Osteoblast (primary cell): ENCODE measurements around the gene GNAZ. TPM values are rescaled to one million over a fixed set of nuclear protein-coding genes. Genes with fewer than 3 reads are reported as not detected.

Experiments
- DNase-seq: peaks from one replicate; pipeline ENCODE4 v3.0.0; 2011; ENCODE audit warnings: low spot score, mixed read lengths; ENCODE audit not compliant: insufficient read length; ENCODE audit errors: missing footprints
- H2AFZ ChIP-seq: 2 replicates; pipeline ENCODE4 v1.6.0; 2011; ENCODE audit warnings: mild to moderate bottlenecking, low read length
- H3K27ac ChIP-seq: 2 replicates; pipeline ENCODE4 v1.5.1; 2011; ENCODE audit warnings: mild to moderate bottlenecking, low read depth, low read length, moderate library complexity
- H3K27me3 ChIP-seq: 2 replicates; pipeline ENCODE4 v1.6.0; 2012; ENCODE audit warnings: mild to moderate bottlenecking, control low read depth, inconsistent platforms, low read length, moderate library complexity; ENCODE audit not compliant: insufficient read depth
- H3K36me3 ChIP-seq: 2 replicates; pipeline ENCODE4 v1.5.1; 2011; ENCODE audit warnings: mild to moderate bottlenecking, low read length, control low read depth, moderate library complexity; ENCODE audit not compliant: insufficient read depth
- H3K4me1 ChIP-seq: 2 replicates; pipeline ENCODE4 v1.5.1; 2011; ENCODE audit warnings: mild to moderate bottlenecking, low read length, control low read depth, moderate library complexity; ENCODE audit not compliant: insufficient read depth
- H3K4me2 ChIP-seq: 2 replicates; pipeline ENCODE4 v1.6.0; 2011; ENCODE audit warnings: mild to moderate bottlenecking, low read length; ENCODE audit not compliant: insufficient read depth
- H3K4me3 ChIP-seq: fragments of 200-600 bp; sonication (generic); 3 replicates; pipeline ENCODE4 v1.5.1; 2012; ENCODE audit warnings: mild to moderate bottlenecking, low read length, inconsistent platforms; ENCODE audit not compliant: insufficient read depth
- H3K79me2 ChIP-seq: 2 replicates; pipeline ENCODE4 v1.6.0; 2012; ENCODE audit warnings: mild to moderate bottlenecking, low read length, control low read depth, inconsistent platforms; ENCODE audit not compliant: insufficient read depth
- H3K9me3 ChIP-seq: 2 replicates; pipeline ENCODE4 v1.5.1; 2011; ENCODE audit warnings: low read depth, low read length, control low read depth
- H4K20me1 ChIP-seq: 2 replicates; pipeline ENCODE4 v1.6.0; 2012; ENCODE audit warnings: mild to moderate bottlenecking, low read length, control low read depth; ENCODE audit not compliant: insufficient read depth
- CTCF ChIP-seq: IDR thresholded peaks from 2 replicates; pipeline ENCODE4 v1.5.1; 2011; ENCODE audit warnings: mild to moderate bottlenecking, low read depth, low read length, moderate library complexity; ENCODE audit errors: extremely low read depth
- total RNA-seq: library from RNA; depleted of rRNA; stranded (reverse); fragments of >200 nt; gene quantifications from 2 replicates; pipeline ENCODE4 v1.2.3, GENCODE V29; 2012

GNAZ gene
- total RNA-seq, 1 donor: 0.72 TPM

DNA sequence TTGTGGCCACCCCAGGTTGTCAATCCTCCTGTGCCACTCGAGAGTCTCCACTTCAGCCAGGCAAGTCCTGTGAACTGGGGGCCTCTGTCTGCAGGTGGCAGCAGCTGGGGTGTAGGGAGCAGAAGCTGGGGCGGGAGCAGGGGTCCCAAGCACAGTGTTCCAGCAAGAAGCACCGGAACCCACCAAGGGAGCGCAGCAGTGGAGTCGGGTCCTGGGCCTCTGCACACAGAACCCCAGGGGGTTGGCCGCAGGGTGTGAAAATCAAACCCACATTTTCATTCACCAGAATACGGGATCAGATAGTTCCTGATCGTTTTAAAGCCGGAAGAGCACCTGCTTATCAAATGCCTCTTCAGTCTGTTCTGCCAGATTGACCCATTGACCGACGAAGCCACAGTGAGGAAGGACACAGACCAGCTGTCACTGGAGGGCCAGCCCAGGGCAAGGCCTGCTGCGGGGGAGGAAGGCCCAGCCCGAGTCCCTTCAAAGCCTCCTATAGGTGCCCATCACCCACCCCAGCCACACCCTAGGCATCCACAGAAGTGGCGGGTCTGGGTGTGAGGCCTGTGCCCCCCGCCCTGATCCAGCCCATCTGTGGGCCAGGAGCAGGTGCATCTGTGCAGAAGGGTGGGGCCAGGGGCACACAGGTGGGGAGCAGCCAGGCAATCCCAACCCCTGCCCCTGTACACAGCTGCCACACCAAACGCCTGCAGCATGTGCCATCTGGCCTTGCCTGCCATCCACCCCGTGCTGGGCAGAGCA lies 37.3 kb downstream of the GNAZ start:
- H3K79me2 ChIP-seq: no peaks in the 10 kb centered on the region
- H3K27me3 ChIP-seq: no peaks in the 10 kb centered on the region
- H3K4me1 ChIP-seq: no peaks in the 10 kb centered on the region
- H3K36me3 ChIP-seq: no peaks in the 10 kb centered on the region
- no peak for TF ChIP-seq CTCF
- no peaks in the 10 kb centered on the region for H3K9me3 ChIP-seq
- DNase-seq: no peak
- no peak overlapping the region for H3K27ac ChIP-seq
- H3K4me3 ChIP-seq: no peak overlapping the region
- no peak overlapping the region for H2AFZ ChIP-seq
- no peaks in the 10 kb centered on the region for H4K20me1 ChIP-seq
- no peak overlapping the region for H3K4me2 ChIP-seq

DNA sequence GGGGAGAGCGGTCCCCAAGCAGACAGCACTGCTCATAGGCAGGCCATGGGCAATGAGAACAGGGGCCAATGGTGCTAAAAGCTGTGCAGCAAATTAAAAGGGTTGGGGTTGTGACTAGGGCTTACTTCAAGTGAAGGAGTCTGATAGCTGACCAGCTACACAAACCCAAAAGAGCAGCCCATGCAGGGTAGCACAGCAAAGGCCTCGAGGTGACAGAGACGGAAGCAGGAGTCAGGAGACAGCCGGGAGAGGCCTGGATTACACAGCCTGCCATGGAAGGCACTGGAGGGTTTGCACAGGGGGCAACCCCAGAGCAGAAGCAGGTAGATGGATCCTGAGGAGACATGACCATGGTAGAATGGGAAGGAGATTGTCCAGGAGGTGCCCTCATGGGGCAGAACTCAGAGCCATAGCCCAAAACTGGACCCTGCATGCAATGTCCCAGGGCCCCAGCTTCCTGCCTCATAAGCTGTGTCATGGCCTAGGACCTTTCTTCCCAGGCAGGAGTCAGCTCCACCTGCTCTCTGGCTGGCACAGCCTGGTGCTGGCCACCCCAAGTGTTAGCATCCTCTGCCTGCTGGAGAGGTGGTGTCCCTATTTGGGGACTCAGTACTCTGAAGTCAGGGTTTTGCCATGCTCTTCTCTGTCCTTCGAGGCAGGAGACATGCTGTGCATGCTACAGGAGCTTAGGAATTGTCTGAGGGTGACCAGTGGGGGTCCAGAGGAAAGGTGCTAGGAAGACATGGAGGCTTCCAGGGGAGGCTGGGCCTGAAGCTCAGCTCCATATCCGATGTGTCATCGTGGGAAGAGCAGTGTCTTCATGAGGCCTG lies 38.1 kb downstream of the GNAZ start:
- Histone ChIP-seq H2AFZ (no peak overlapping the region), H3K27me3 (no peaks in the 10 kb centered on the region), H3K4me3 (no peak overlapping the region), H4K20me1 (no peaks in the 10 kb centered on the region), H3K4me1 (no peaks in the 10 kb centered on the region), H3K4me2 (no peak overlapping the region), H3K79me2 (no peaks in the 10 kb centered on the region), H3K9me3 (no peaks in the 10 kb centered on the region), H3K27ac (no peak overlapping the region), H3K36me3 (no peaks in the 10 kb centered on the region)
- no peak for TF ChIP-seq CTCF
- no peak for DNase-seq

DNA sequence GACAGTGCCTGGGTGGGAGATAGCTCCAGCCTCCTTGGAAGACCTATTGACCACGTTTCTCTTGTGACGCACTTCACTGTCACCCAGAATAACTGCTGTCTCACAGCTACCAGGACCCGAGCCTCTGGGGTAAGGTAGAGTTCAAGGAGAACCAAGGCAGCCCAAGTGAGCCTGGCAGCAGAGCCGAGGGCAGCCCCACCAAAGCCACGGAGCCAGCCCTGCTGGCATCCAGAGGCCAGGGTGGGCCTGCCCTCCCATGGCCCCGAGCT lies 38.7 kb downstream of the GNAZ start:
- Histone ChIP-seq H3K4me3 (no peak overlapping the region), H4K20me1 (no peaks in the 10 kb centered on the region), H3K27ac (no peak overlapping the region), H3K36me3 (no peaks in the 10 kb centered on the region), H3K9me3 (no peaks in the 10 kb centered on the region), H3K27me3 (no peaks in the 10 kb centered on the region), H3K4me2 (no peak overlapping the region), H3K4me1 (no peaks in the 10 kb centered on the region), H3K79me2 (no peaks in the 10 kb centered on the region), H2AFZ (no peak overlapping the region)
- TF ChIP-seq CTCF: no peak
- no peak for DNase-seq

GRCh38 chr22:23109441-23109978 lies 39.2 kb downstream of the GNAZ start:
- H3K4me1 ChIP-seq: no peaks in the 10 kb centered on the region
- H2AFZ ChIP-seq: no peak overlapping the region
- no peaks in the 10 kb centered on the region for H3K79me2 ChIP-seq
- no peak overlapping the region for H3K4me3 ChIP-seq
- no peaks in the 10 kb centered on the region for H3K36me3 ChIP-seq
- TF ChIP-seq CTCF: no peak
- H3K4me2 ChIP-seq: no peak overlapping the region
- no peak for DNase-seq
- peaks cover 2% of the 10 kb centered on the region for H3K27me3 ChIP-seq
- H3K27ac ChIP-seq: no peak overlapping the region
- no peaks in the 10 kb centered on the region for H4K20me1 ChIP-seq
- no peaks in the 10 kb centered on the region for H3K9me3 ChIP-seq
